Stomach (tissue), 9 donors: ENCODE results near the gene TMEM132E. TPM values are rescaled to one million over a fixed set of nuclear protein-coding genes. Genes with fewer than 3 reads are reported as not detected.

Source experiments
- DNase-seq, 2 donors: peaks; one replicate each; pipeline versions ENCODE4 v3.0.0 to v3.0.0-alpha.2; 2013 to 2019
- H3K27ac ChIP-seq, 5 donors: fragments of 200-600 bp in 4 of 5; sonication (generic) in 4 of 5; one replicate each; pipeline ENCODE4 v1.5.1; 2013 to 2019; ENCODE audit warnings: mild to moderate bottlenecking in 1 of 5, moderate library complexity in 1 of 5
- H3K27me3 ChIP-seq, 3 donors: fragments of 200-600 bp; sonication (generic); one replicate each; pipeline ENCODE4 v1.5.1; 2017 to 2019; ENCODE audit warnings: mixed run types in 1 of 3
- H3K36me3 ChIP-seq, 4 donors: fragments of 200-600 bp; sonication (generic); 1 replicate in 3 of 4; 2 replicates in 1 of 4; pipeline ENCODE4 v1.5.1; 2016 to 2019
- H3K4me1 ChIP-seq, 4 donors: fragments of 200-600 bp; sonication (generic); one replicate each; pipeline ENCODE4 v1.5.1; 2016 to 2019
- H3K4me3 ChIP-seq, 4 donors: fragments of 200-600 bp; sonication (generic) in 3 of 4; one replicate each; pipeline ENCODE4 v1.5.1; 2016 to 2019; ENCODE audit warnings: mild to moderate bottlenecking in 1 of 4
- H3K9me3 ChIP-seq, 4 donors: fragments of 200-600 bp; sonication (generic); one replicate each; pipeline ENCODE4 v1.5.1; 2016 to 2019
- CTCF ChIP-seq, 7 experiments: fragments of 450-650 bp in 4 of 7; fragments of 200-600 bp in 3 of 7; sonication (generic) in 3 of 7; IDR thresholded peaks; one replicate each; pipeline ENCODE4 v1.5.1; 2016 to 2019; ENCODE audit warnings: antibody characterized with exemption in 7 of 7, control low read depth in 2 of 7, mild to moderate bottlenecking in 1 of 7
- EP300 ChIP-seq: sonication (generic); formaldehyde crosslinking; IDR thresholded peaks from one replicate; pipeline ENCODE4 v1.6.1; 2017; ENCODE audit warnings: antibody characterized with exemption
- POLR2A ChIP-seq, 4 donors: fragments of 450-650 bp; IDR thresholded peaks; one replicate each; pipeline ENCODE4 v1.6.1; 2016; ENCODE audit warnings: antibody characterized with exemption in 4 of 4, control low read depth in 2 of 4, mild to moderate bottlenecking in 1 of 4, moderate library complexity in 1 of 4
- POLR2AphosphoS5 ChIP-seq, 3 donors: sonication (generic); formaldehyde crosslinking; IDR thresholded peaks; one replicate each; pipeline ENCODE4 v1.6.1; 2016; ENCODE audit warnings: antibody characterized with exemption in 3 of 3
- WGBS, 5 donors: extraction: QIAGEN DNeasy Blood & Tissue Kit in 3 of 5; methylation state at CpG; one replicate each; pipeline versions ENCODE4 v1.1.5 to v1.1.7; 2013 to 2018; 5-methylcytosine and 5-hydroxymethylcytosine counted together
- intact Hi-C: fragments of 100-400 bp; cut with DNase I; formaldehyde crosslinking; loops from one replicate; pipeline ENCODE4 v1.15.1; 2023; ENCODE audit warnings: low total_unique reads
- polyA plus RNA-seq, 3 donors: library from polyadenylated mRNA; stranded (reverse); fragments of 200-250 nt; gene quantifications; one replicate each; pipeline ENCODE4 v1.2.3, GENCODE V29; 2013
- total RNA-seq, 5 donors: library from RNA; depleted of rRNA; stranded (reverse); fragments of >200 nt; gene quantifications; one replicate each; pipeline versions ENCODE4 v1.1.0 to v1.2.3, GENCODE V29; 2014 to 2016
- donor health status: healthy with polysubstance abuse.
- donor health status: Bipolar disorder and iron deficiency.
- donor health status: healthy.

TMEM132E gene
- total and polyA plus RNA-seq, 8 donors: 0.05 to 0.55 (median 0.12) TPM; not detected in 5

GRCh38 chr17:34637041-34637547, 57.7 kb downstream of the TMEM132E start:
- H3K27me3 ChIP-seq: peaks cover 7 to 91% (median 29%) of the 10 kb centered on the region in 3 donors
- peak overlapping the region in 2 of 4 donors; percentile 45 to 48 for H3K4me3 ChIP-seq
- DNase-seq: no peak

GRCh38 chr17:34637548-34638525, 58.5 kb downstream of the TMEM132E start:
- Histone ChIP-seq H3K4me1 (peaks cover 7 to 14% (median 11%) of the 10 kb centered on the region in 4 donors), H3K4me3 (peak overlapping the region; percentile 41 to 48 (median 45)), H3K27ac (no peak overlapping the region), H3K27me3 (peaks cover 7 to 91% (median 37%) of the 10 kb centered on the region in 3 donors), H3K9me3 (no peaks in the 10 kb centered on the region), H3K36me3 (no peaks in the 10 kb centered on the region)
- DNase-seq: peak; percentile 79 to 94
- intact Hi-C loops: loop anchor here (5.0 kb wide), 1 partner anchor 216 kb away; no protein-coding TSS in a partner anchor
- TF ChIP-seq CTCF (IDR thresholded peaks at IDR 0.05): peak in 5 of 7 experiments; percentile 52 to 84 (median 77)
- TF ChIP-seq EP300: no peak
- 9 to 18% (median 17%) methylated on average over 22 to 73 of the region's 73 CpGs for WGBS, 5 donors

More at GRCh38 chr17:34637041-34637547, 57.7 kb downstream of the TMEM132E start:
- Histone ChIP-seq H3K27ac (no peak overlapping the region), H3K9me3 (no peaks in the 10 kb centered on the region), H3K4me1 (peaks cover 7 to 14% (median 11%) of the 10 kb centered on the region in 4 donors), H3K36me3 (no peaks in the 10 kb centered on the region)
- intact Hi-C loops: loop anchor here (5.0 kb wide), 1 partner anchor 215 kb away; no protein-coding TSS in a partner anchor
- no peak for TF ChIP-seq POLR2AphosphoS5 (IDR thresholded peaks at IDR 0.05)
- no peak for TF ChIP-seq POLR2A (IDR thresholded peaks at IDR 0.05)
- TF ChIP-seq CTCF (IDR thresholded peaks at IDR 0.05): no peak
- no peak for TF ChIP-seq EP300
- 55 to 65% (median 57%) methylated on average over 13 to 20 of the region's 20 CpGs for WGBS, 5 donors

- no peak for DNase-seq
- no peak overlapping the region for H3K27ac ChIP-seq
- intact Hi-C loops: loop anchor here (5.0 kb wide), 1 partner anchor 216 kb away; no protein-coding TSS in a partner anchor
- H3K36me3 ChIP-seq: no peaks in the 10 kb centered on the region
- 39 to 55% (median 48%) methylated on average over 13 to 17 of the region's 17 CpGs for WGBS, 5 donors
- H3K27me3 ChIP-seq: peaks cover 7 to 90% (median 37%) of the 10 kb centered on the region in 3 donors
- H3K4me3 ChIP-seq: peak overlapping the region in 1 of 4 donors; percentile 48
- H3K4me1 ChIP-seq: peaks cover 7 to 14% (median 11%) of the 10 kb centered on the region in 4 donors
- no peaks in the 10 kb centered on the region for H3K9me3 ChIP-seq
- TF ChIP-seq POLR2AphosphoS5 (IDR thresholded peaks at IDR 0.05) (no peak), CTCF (IDR thresholded peaks at IDR 0.05) (peak in 1 of 7 experiments; percentile 13), EP300 (no peak), POLR2A (IDR thresholded peaks at IDR 0.05) (no peak)
Observed at GRCh38 chr17:34638526-34639260, 59.3 kb downstream of the TMEM132E start.
